ENCODE data around the gene PIK3CD. TPM values are rescaled to one million over a fixed set of nuclear protein-coding genes. Genes with fewer than 3 reads are reported as not detected.

The PIK3CD gene
- total RNA-seq, 1 donor from 2014 or later: 287 TPM

GRCh38 chr1:9652379-9653209 lies 1.1 kb downstream of the PIK3CD start:
- intact Hi-C loops (cut with micrococcal nuclease): loop anchor here (1.0 to 10.0 kb wide), 5 partner anchors 8 to 418 kb away; partner anchors contain the start of genes CLSTN1, H6PD and SPSB1
- Mint-ChIP-seq H3K27ac (peak overlapping the region; percentile 97), H3K9me3 (no peaks in the 10 kb centered on the region), H3K4me3 (peak overlapping the region; percentile 95), H3K27me3 (ENCODE audit: insufficient read depth) (no peaks in the 10 kb centered on the region), H3K4me1 (ENCODE audit: low read depth) (peaks cover 53% of the 10 kb centered on the region), H3K36me3 (ENCODE audit: low read depth) (peaks cover 33% of the 10 kb centered on the region)
- peak; percentile 73 for DNase-seq (ENCODE audit: low spot score)

GRCh38 chr1:9653210-9653490 lies 1.6 kb downstream of the PIK3CD start:
- Mint-ChIP-seq H3K27me3 (ENCODE audit: insufficient read depth) (no peaks in the 10 kb centered on the region), H3K4me1 (ENCODE audit: low read depth) (peaks cover 59% of the 10 kb centered on the region), H3K27ac (peak overlapping the region; percentile 97), H3K4me3 (peak overlapping the region; percentile 95), H3K36me3 (ENCODE audit: low read depth) (peaks cover 35% of the 10 kb centered on the region), H3K9me3 (no peaks in the 10 kb centered on the region)
- DNase-seq (ENCODE audit: low spot score): no peak
- intact Hi-C loops (cut with micrococcal nuclease): loop anchor here (1.0 to 10.0 kb wide), 5 partner anchors 9 to 418 kb away; partner anchors contain the start of genes CLSTN1, H6PD and SPSB1

DNA sequence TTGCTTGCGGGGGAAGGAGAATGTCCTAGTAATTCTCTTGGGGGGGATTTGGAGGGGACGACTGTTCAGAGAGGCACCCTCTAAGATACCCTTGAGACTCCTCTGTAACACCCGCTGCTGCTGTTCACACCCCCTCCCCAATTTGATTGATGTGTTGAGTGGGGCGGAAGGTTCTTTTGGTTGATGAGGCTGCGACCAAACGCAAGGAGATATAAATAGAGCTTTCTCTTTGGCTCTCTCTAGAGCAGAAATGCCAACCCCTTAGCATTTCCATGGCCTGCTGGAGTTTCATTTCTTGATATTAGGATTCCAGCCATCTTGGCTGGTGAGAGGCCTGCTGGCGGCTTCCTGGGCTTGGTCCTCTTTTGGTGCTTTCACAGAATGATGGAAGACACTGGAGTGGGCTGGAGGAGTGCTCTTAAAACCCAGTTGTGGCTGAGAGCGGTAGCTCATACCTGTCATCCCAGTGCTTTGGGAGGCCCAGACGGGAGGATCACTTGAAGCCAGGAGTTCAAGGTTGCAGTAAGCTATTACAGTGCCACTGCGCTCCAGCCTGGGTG lies 2.0 kb downstream of the PIK3CD start:
- Mint-ChIP-seq H3K36me3 (ENCODE audit: low read depth) (peaks cover 35% of the 10 kb centered on the region), H3K4me3 (peak overlapping the region; percentile 95), H3K9me3 (no peaks in the 10 kb centered on the region), H3K27ac (peak overlapping the region; percentile 97), H3K4me1 (ENCODE audit: low read depth) (peaks cover 63% of the 10 kb centered on the region), H3K27me3 (ENCODE audit: insufficient read depth) (no peaks in the 10 kb centered on the region)
- peak; percentile 28 for DNase-seq (ENCODE audit: low spot score)
- intact Hi-C loops (cut with micrococcal nuclease): loop anchor here (1.0 to 10.0 kb wide), 6 partner anchors 9 to 419 kb away; partner anchors contain the start of genes CLSTN1, H6PD, SPSB1 and TMEM201

DNA sequence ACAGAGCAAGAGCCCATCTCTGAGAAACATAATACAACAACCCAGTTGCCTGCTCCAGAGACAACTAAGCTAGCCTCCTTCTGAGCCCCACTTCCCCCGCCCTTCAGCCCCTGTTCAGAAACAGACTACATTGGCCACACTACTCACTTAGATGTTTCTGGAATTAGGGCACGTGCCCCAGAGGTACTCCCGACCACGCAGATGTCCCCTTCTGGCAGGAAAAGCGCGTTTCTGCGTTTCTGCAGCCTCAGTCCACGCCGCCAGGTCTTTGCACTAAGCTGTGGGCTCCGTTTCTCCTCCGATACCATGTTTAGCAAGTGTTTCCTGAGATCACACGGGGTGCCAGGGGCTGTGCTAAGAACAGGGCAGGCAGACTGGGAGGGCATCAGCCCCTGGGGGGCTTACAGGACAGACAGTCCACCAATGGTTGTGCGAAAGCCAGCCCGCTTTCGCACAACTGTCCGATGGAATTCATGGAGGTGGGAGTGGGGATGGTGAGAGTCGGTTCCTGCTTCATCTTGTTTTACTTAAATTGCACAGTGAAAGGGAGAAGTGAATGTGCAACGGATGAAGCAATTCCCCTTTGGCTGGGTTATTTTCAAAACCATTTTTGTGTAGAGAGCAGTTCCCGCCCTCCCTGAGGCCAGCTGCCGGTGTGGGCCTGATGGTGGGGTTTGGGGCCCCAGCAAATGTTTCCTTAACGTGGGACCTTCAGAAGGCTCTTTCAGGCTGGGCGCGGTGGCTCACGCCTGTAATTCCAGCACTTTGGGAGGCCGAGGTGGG lies 2.7 kb downstream of the PIK3CD start:
- no peaks in the 10 kb centered on the region for H3K9me3 Mint-ChIP-seq
- peak overlapping the region; percentile 97 for H3K27ac Mint-ChIP-seq
- H3K27me3 Mint-ChIP-seq (ENCODE audit: insufficient read depth): no peaks in the 10 kb centered on the region
- intact Hi-C loops (cut with micrococcal nuclease): loop anchor here (2.0 to 10.0 kb wide), 3 partner anchors 65 to 419 kb away; partner anchors contain the start of genes H6PD, SPSB1 and TMEM201
- peaks cover 38% of the 10 kb centered on the region for H3K36me3 Mint-ChIP-seq (ENCODE audit: low read depth)
- peak overlapping the region; percentile 95 for H3K4me3 Mint-ChIP-seq
- no peak for DNase-seq (ENCODE audit: low spot score)
- peaks cover 69% of the 10 kb centered on the region for H3K4me1 Mint-ChIP-seq (ENCODE audit: low read depth)

- H3K9me3 Mint-ChIP-seq: no peaks in the 10 kb centered on the region
- no peaks in the 10 kb centered on the region for H3K27me3 Mint-ChIP-seq (ENCODE audit: insufficient read depth)
- peak overlapping the region; percentile 95 for H3K4me3 Mint-ChIP-seq
- intact Hi-C loops (cut with micrococcal nuclease): loop anchor here (1.0 to 10.0 kb wide), 8 partner anchors 15 to 420 kb away; partner anchors contain the start of genes H6PD, SPSB1 and TMEM201
- peak overlapping the region; percentile 97 for H3K27ac Mint-ChIP-seq
- peaks cover 70% of the 10 kb centered on the region for H3K4me1 Mint-ChIP-seq (ENCODE audit: low read depth)
- peaks cover 41% of the 10 kb centered on the region for H3K36me3 Mint-ChIP-seq (ENCODE audit: low read depth)
- DNase-seq (ENCODE audit: low spot score): peak; percentile 51
Observed at GRCh38 chr1:9654834-9655723, 3.5 kb downstream of the PIK3CD start.

- H3K36me3 Mint-ChIP-seq (ENCODE audit: low read depth): peaks cover 49% of the 10 kb centered on the region
- H3K9me3 Mint-ChIP-seq: no peaks in the 10 kb centered on the region
- H3K4me1 Mint-ChIP-seq (ENCODE audit: low read depth): peaks cover 67% of the 10 kb centered on the region
- H3K27ac Mint-ChIP-seq: peak overlapping the region; percentile 97
- H3K27me3 Mint-ChIP-seq (ENCODE audit: insufficient read depth): no peaks in the 10 kb centered on the region
- H3K4me3 Mint-ChIP-seq: peak overlapping the region; percentile 95
- DNase-seq (ENCODE audit: low spot score): no peak
- intact Hi-C loops (cut with micrococcal nuclease): loop anchor here (1.0 to 10.0 kb wide), 8 partner anchors 14 to 421 kb away; partner anchors contain the start of genes H6PD, SPSB1 and TMEM201
Observed at GRCh38 chr1:9655836-9656235, 4.3 kb downstream of the PIK3CD start.

DNA sequence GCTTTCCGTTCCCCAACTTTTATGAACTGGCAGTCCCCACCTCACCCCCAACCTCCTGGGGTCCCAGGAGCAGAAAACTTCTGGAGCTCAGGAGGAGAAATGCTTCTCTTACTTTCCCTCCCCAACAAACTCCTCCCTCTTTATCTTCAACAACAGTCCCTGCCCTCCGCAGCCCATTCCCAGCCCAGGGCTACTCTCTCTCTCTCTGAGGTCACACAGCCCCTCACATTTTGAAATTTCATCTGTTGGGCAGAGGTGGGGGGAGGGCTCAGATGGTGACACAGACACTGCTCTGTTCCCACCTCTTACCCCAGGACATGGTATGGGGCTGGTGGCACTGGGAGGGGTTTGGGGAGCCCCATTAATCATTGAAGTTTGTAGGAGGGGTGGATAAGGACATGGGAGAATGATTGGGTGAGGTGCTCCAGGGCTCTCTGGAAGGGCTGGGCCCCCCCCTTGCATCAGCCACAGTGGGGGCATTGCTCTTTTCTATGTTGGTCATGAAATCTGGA lies 6.0 kb downstream of the PIK3CD start:
- Mint-ChIP-seq H3K4me1 (ENCODE audit: low read depth) (peaks cover 66% of the 10 kb centered on the region), H3K27me3 (ENCODE audit: insufficient read depth) (no peaks in the 10 kb centered on the region), H3K27ac (peak overlapping the region; percentile 97), H3K4me3 (peak overlapping the region; percentile 77), H3K9me3 (no peaks in the 10 kb centered on the region), H3K36me3 (ENCODE audit: low read depth) (peaks cover 50% of the 10 kb centered on the region)
- intact Hi-C loops (cut with micrococcal nuclease): loop anchor here (10.0 kb wide), 2 partner anchors 363 to 423 kb away; partner anchors contain the start of genes H6PD and SPSB1
- DNase-seq (ENCODE audit: low spot score): no peak

DNA sequence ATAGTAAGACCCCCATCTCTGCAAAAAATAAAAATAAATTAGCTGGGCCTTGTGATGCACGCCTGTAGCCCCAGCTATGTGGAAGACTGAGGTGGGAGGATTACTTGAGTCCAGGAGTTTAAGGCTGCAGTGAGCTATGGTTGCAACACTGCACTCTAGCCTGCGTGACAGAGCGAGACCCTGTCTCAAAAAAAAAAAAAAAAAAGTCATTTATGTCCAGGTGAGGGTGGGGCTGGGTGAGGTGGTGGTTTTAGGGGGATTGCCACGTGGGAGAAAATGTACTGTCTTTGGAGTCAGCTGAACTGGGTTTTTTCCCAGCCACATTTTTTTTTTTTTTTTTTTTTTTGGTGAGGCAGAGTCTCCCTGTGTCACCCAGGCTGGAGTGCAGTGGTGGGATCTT lies 6.7 kb downstream of the PIK3CD start:
- intact Hi-C loops (cut with micrococcal nuclease): loop anchor here (10.0 kb wide), 2 partner anchors 363 to 423 kb away; partner anchors contain the start of genes H6PD and SPSB1
- Mint-ChIP-seq H3K4me3 (peak overlapping the region; percentile 77), H3K27ac (peak overlapping the region; percentile 97), H3K9me3 (no peaks in the 10 kb centered on the region), H3K4me1 (ENCODE audit: low read depth) (peaks cover 72% of the 10 kb centered on the region), H3K27me3 (ENCODE audit: insufficient read depth) (no peaks in the 10 kb centered on the region), H3K36me3 (ENCODE audit: low read depth) (peaks cover 53% of the 10 kb centered on the region)
- no peak for DNase-seq (ENCODE audit: low spot score)

GRCh38 chr1:9659328-9659727 lies 7.8 kb downstream of the PIK3CD start:
- DNase-seq (ENCODE audit: low spot score): no peak
- Mint-ChIP-seq H3K4me1 (ENCODE audit: low read depth) (peaks cover 68% of the 10 kb centered on the region), H3K4me3 (peak overlapping the region; percentile 26), H3K27me3 (ENCODE audit: insufficient read depth) (no peaks in the 10 kb centered on the region), H3K27ac (peak overlapping the region; percentile 44), H3K9me3 (no peaks in the 10 kb centered on the region), H3K36me3 (ENCODE audit: low read depth) (peaks cover 45% of the 10 kb centered on the region)
- intact Hi-C loops (cut with micrococcal nuclease): loop anchor here (10.0 kb wide), 2 partner anchors 365 to 425 kb away; partner anchors contain the start of genes H6PD and SPSB1

- no peak overlapping the region for H3K4me3 Mint-ChIP-seq
- peaks cover 50% of the 10 kb centered on the region for H3K4me1 Mint-ChIP-seq (ENCODE audit: low read depth)
- peaks cover 44% of the 10 kb centered on the region for H3K36me3 Mint-ChIP-seq (ENCODE audit: low read depth)
- H3K27me3 Mint-ChIP-seq (ENCODE audit: insufficient read depth): no peaks in the 10 kb centered on the region
- intact Hi-C loops (cut with micrococcal nuclease): no loop called here
- no peak for DNase-seq (ENCODE audit: low spot score)
- H3K9me3 Mint-ChIP-seq: no peaks in the 10 kb centered on the region
- H3K27ac Mint-ChIP-seq: no peak overlapping the region
Observed at GRCh38 chr1:9663257-9663656, 11.7 kb downstream of the PIK3CD start.

GRCh38 chr1:9665193-9665592 lies 13.7 kb downstream of the PIK3CD start:
- intact Hi-C loops (cut with micrococcal nuclease): no loop called here
- Mint-ChIP-seq H3K9me3 (no peaks in the 10 kb centered on the region), H3K4me1 (ENCODE audit: low read depth) (peaks cover 39% of the 10 kb centered on the region), H3K27ac (peak overlapping the region; percentile 18), H3K27me3 (ENCODE audit: insufficient read depth) (no peaks in the 10 kb centered on the region), H3K36me3 (ENCODE audit: low read depth) (peaks cover 44% of the 10 kb centered on the region), H3K4me3 (no peak overlapping the region)
- DNase-seq (ENCODE audit: low spot score): no peak
